WTC11 (cell line): Measurements from ENCODE around the gene GOLGA8J. TPM values are rescaled to one million over a fixed set of nuclear protein-coding genes. Genes with fewer than 3 reads are reported as not detected.

ENCODE experiments used
- total RNA-seq: library from RNA; stranded (reverse); gene quantifications from 3 replicates; pipeline ENCODE4 v1.2.3, GENCODE V29; 2021

Gene GOLGA8J
- total RNA-seq, 1 experiment from 2014 or later = 0.33 TPM

Other genes with a start within 250 kb of the GOLGA8J start
- 0.78 to 1.0 TPM (median 0.92 TPM) in 3 replicates for gene GOLGA8T, start 52.1 kb downstream of the GOLGA8J start, total RNA-seq